ENCODE data around the gene APPL1. TPM values are rescaled to one million over a fixed set of nuclear protein-coding genes. Genes with fewer than 3 reads are reported as not detected.

APPL1 gene
- total and polyA plus RNA-seq, 12 donors: 6.1 to 45.7 (median 32.3) TPM

- no peaks in the 10 kb centered on the region for H3K27me3 ChIP-seq
- H3K4me3 ChIP-seq: no peak overlapping the region
- H3K4me1 ChIP-seq (replicated peaks in 1 of 2): no peaks in the 10 kb centered on the region
- no peak overlapping the region for H3K27ac ChIP-seq
- intact Hi-C loops (cut with DNase I): no loop called here
- H3K36me3 ChIP-seq (replicated peaks in 1 of 2): peaks cover 0 to 63% of the 10 kb centered on the region in 2 donors
- TF ChIP-seq POLR2A (IDR thresholded peaks at IDR 0.05): no peak
- TF ChIP-seq CTCF (IDR thresholded peaks at IDR 0.05): no peak
- DNase-seq: no peak
- no peaks in the 10 kb centered on the region for H3K9me3 ChIP-seq (replicated peaks in 1 of 3)
- WGBS, 4 donors: 86 to 93% (median 89%) methylated on average over 2 of the region's 2 CpGs
These were observed 17.4 kb downstream of the APPL1 start for GRCh38 chr3:57244946-57245345.

- H3K27me3 ChIP-seq: no peaks in the 10 kb centered on the region
- peaks cover 0 to 13% of the 10 kb centered on the region in 2 donors for H3K4me1 ChIP-seq (replicated peaks in 1 of 2)
- no peak overlapping the region for H3K27ac ChIP-seq
- 31 to 50% (median 46%) methylated on average over 1 of the region's 1 CpG for WGBS, 4 donors
- intact Hi-C loops (cut with DNase I): no loop called here
- TF ChIP-seq CTCF (IDR thresholded peaks at IDR 0.05) (no peak), POLR2A (IDR thresholded peaks at IDR 0.05) (no peak)
- H3K36me3 ChIP-seq (replicated peaks in 1 of 2): peaks cover 0 to 21% of the 10 kb centered on the region in 2 donors
- DNase-seq: peak in 1 of 7 donors; percentile 10
- no peaks in the 10 kb centered on the region for H3K9me3 ChIP-seq (replicated peaks in 1 of 3)
- H3K4me3 ChIP-seq: no peak overlapping the region
These were observed 24.9 kb downstream of the APPL1 start for GRCh38 chr3:57252404-57252803.

- H3K9me3 ChIP-seq (replicated peaks in 1 of 3): no peaks in the 10 kb centered on the region
- WGBS, 4 donors: 83 to 88% (median 85%) methylated on average over 3 of the region's 3 CpGs
- peaks cover 0 to 11% of the 10 kb centered on the region in 2 donors for H3K4me1 ChIP-seq (replicated peaks in 1 of 2)
- peaks cover 0 to 53% of the 10 kb centered on the region in 2 donors for H3K36me3 ChIP-seq (replicated peaks in 1 of 2)
- DNase-seq: no peak
- H3K27me3 ChIP-seq: no peaks in the 10 kb centered on the region
- no peak overlapping the region for H3K27ac ChIP-seq
- TF ChIP-seq POLR2A (IDR thresholded peaks at IDR 0.05): no peak
- TF ChIP-seq CTCF (IDR thresholded peaks at IDR 0.05): no peak
- intact Hi-C loops (cut with DNase I): no loop called here
- H3K4me3 ChIP-seq: no peak overlapping the region
These were observed 29.3 kb downstream of the APPL1 start for GRCh38 chr3:57256844-57257243.

- Histone ChIP-seq H3K4me3 (no peak overlapping the region), H3K36me3 (replicated peaks in 1 of 2) (peaks cover 0 to 56% of the 10 kb centered on the region in 2 donors), H3K27ac (no peak overlapping the region), H3K4me1 (replicated peaks in 1 of 2) (peaks cover 0 to 3% of the 10 kb centered on the region in 2 donors), H3K9me3 (replicated peaks in 1 of 3) (no peaks in the 10 kb centered on the region), H3K27me3 (no peaks in the 10 kb centered on the region)
- no peak for DNase-seq
- intact Hi-C loops (cut with DNase I): no loop called here
- TF ChIP-seq CTCF (IDR thresholded peaks at IDR 0.05) (no peak), POLR2A (IDR thresholded peaks at IDR 0.05) (no peak)
These were observed 30.1 kb downstream of the APPL1 start for GRCh38 chr3:57257678-57258077.
